Inflammatory macrophage treated with lipopolysaccharide for 1 hour (primary cell): Measurements from ENCODE around the gene SLC4A11.

Experiments used
- DNase-seq, 2 donors: peaks; one replicate each; pipeline ENCODE4 v3.0.0-alpha.2; 2020 to 2022

Gene SLC4A11

DNA sequence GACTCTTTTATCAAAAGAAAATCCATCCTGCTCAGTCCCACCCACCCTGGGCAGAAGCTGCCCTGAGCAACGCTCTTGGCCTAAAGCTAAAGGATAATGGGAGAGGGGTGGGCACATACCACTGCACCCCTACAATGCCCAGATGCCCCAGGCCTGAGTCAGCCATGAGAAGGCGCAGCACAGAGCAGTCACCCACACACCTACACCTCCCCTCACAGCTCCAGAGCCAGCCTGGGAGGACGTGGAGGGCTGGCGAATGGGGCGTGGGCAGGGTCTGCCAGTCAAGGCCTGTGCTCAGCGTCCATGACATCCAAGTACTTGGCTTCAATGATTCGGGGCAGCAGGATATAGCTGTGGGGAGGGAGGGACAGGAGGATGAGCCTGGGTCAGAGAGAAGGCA is 11.5 kb downstream of the SLC4A11 start:
- no peak for DNase-seq

DNA sequence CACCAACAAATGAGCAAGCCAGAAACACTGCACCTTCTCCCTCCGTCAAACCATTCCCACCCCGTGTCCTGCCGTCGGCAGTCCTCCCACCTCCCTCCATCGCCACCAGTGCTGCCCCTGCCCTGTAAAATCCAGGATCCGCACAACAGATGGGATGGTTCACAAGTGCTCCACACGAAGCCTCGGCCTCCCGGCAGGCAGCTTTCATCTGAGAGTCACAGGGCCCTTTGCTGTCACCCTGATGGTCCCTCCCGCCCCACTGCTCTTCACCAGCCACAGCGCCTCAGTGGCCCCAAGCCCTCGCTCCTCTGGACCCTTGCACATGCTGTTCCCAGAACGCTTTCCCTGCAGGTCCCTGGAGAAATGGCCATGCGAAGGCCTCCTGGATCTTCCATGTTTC is 12.1 kb downstream of the SLC4A11 start:
- DNase-seq = no peak

DNA sequence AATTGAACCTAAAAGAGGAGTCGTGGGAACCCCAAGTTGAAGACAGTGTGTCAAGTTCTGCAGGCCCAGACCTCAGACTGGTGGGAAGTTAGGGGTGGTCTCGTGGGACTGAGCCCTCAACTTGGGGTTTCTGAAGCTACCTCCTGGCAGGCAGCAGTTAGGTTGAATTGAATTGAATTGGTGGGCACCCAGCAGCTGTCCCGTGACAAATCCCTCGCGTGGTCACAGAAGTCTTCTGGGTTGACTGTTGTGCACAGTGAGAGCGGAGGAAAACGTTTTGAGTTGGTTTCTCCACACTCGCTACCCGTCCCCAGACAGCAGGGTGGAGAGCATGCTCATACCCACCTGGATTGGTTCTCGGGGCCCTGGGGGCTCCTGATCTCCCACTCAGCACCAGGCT is 12.9 kb downstream of the SLC4A11 start:
- DNase-seq = no peak

- no peak for DNase-seq
Observed at GRCh38 chr20:3224681-3225421, 14.1 kb downstream of the SLC4A11 start.

DNA sequence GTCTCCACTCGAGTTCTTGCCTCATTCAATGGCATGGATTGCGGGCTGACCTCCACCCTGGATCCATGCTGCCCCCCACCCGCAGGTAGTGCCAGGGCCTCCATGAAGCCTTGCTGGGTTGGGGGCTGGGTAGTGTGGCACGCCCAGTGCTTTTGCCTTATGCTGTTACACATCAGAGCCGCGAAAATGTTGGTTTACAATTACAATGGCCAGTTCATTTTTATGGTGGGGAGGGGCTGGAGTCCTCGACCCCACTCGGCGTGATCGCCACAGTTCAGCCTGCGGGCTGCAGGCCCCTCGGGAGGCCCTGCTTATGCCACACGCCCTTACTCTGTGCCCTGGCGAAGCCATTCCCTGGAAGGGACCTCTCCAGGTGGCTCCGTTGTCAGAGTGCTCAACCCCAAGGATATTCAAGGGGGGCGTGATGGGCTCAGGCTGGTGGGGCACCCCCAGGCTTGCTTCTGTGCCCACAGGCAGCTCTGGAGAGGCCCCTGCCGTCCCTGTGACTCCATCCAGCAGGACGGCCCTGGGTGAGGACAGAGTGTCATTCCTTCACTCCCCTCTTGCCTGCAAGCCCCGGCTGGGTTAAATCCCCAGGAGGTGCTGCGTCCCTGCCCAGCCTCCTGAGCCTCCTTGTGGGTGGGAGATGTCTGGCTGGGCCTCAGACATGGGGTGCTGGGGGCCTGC is 14.9 kb downstream of the SLC4A11 start:
- DNase-seq = no peak

- no peak for DNase-seq
Observed at GRCh38 chr20:3223651-3223993, 15.4 kb downstream of the SLC4A11 start.

- DNase-seq = no peak
Observed at GRCh38 chr20:3222635-3223600, 16.1 kb downstream of the SLC4A11 start.

- DNase-seq = no peak
Observed at GRCh38 chr20:3221398-3222226, 17.4 kb downstream of the SLC4A11 start.

- DNase-seq = peak; percentile 39 to 66
Observed at GRCh38 chr20:3218307-3218988, 20.5 kb downstream of the SLC4A11 start.

- DNase-seq = peak in 1 of 2 donors; percentile 30
Observed at GRCh38 chr20:3215359-3215917, 23.6 kb downstream of the SLC4A11 start.

DNA sequence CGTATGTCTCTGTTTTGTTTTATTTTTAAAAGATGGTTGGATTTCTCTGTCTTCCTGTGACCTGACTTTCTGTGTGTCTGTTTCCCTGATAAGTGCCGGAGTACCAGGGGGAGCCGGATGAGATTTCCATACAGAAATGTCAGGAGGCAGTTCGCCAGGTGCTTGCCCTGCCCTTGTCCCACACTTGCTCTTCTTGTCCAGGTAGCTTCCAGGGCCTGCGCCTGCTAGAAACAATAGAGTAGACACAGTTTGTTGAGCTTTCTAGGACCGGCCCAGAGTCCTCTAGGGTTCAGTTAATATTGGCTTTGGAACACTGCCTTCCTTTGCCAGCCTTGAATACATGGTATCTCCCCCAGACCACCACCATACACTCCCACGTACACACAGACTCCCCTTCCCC is 25.8 kb downstream of the SLC4A11 start:
- no peak for DNase-seq

DNA sequence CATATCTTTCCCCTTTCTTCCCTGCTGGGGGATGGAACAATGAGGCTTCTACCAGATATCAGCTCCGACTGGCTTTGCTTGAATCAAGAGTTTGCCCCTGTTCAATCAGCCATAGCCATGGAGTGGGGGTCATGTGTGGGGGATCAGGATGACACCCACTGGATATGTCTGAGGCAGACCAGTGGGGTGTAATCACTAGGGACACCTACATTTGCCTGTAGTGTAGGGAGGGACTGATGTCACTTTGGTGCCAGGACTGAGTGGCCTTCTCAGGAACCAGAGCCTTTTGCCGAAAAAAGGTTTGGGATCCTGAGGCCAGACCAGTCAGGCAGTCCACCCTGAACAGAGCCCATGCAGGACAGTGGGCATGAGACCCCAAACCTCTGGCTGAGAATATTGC is 28.6 kb downstream of the SLC4A11 start:
- no peak for DNase-seq

DNA sequence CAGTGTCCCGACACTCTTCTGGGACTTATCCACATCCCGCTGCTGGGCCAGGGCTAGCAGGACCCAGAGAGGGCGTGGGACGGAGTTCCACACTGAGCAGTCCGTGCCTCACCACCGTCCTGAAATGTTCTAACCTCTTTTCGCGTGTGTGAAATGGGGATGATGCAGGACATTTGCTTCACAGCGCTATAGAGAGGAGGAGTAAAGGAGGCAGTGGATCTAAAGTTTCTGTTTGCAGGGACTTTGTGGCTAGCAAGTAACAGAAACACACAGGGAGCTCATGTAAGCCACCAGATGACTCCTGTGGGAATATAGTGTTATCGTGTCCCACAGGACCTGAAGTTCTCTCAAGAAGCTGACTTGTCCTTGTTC is 29.1 kb downstream of the SLC4A11 start:
- peak; percentile 37 to 47 for DNase-seq

GRCh38 chr20:3209257-3209945 is 29.6 kb downstream of the SLC4A11 start, which contains the start of gene ITPA:
Gene ITPA (plus strand): TSS chr20:3209498. CDS start chr20:3209552, 54 bp downstream.
- peak; percentile 53 to 63 for DNase-seq

DNA sequence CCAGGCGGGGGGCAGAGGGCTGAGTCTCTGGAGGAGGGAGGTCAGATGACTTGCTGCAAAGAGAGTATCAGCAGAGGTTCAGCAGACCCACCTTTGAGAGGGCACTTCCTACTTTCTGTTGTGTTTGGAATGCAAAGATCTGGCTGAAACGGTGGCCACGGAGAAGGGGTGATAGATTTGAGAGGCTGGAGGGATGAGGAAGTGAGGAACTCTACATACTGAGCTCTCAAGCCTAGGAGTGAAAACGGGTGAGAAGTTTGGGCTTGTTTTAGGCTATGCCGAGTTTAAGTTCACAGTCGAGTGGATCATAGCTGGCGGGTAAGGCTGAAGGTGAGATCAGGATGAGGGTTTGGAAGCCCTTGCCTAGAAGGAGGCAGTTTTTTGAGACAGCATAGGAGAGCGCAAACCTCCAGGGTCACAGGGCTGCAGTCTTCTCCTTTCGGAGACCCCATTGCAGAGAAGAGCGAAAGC is 30.2 kb downstream of the SLC4A11 start:
- DNase-seq = peak in 1 of 2 donors; percentile 30

DNA sequence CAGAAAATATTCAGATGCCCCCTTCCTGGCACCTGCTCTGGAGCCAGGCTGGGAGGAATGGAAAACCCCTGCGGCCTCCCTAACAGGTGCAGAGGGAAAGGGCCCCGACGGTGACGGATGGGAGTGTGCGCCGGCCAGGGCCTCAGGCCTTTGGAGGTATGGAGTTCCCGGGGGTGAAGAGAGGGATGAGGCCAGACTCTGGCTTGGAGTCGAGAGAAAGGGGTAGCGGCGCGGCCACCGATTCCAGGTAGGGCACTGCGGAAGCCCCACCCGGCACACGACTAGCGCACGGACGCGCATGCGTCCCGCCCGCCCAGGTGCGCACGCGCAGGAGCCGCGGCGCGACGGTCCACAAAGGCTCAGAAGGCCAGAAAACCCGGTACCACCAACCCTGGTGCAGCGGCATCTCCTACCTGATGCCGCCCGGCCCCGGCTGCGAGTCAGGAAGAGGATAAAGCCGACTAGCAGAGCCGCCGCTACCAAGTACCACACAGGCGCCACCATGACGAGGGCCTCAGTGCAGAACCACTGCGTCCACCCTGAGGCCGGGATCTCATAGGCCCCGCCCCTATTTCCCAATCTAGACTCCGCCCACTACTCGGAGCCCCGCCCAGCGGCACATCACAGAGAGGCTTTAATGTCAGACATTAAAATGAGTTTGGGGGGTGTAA is 34.7 kb downstream of the SLC4A11 start, which contains the start of gene DDRGK1:
TSS of gene DDRGK1 (minus strand) at position 559 of the 671 bp plus-strand sequence. CDS start at position 504, 55 bp downstream.
- peak; percentile 75 to 99 for DNase-seq

DNA sequence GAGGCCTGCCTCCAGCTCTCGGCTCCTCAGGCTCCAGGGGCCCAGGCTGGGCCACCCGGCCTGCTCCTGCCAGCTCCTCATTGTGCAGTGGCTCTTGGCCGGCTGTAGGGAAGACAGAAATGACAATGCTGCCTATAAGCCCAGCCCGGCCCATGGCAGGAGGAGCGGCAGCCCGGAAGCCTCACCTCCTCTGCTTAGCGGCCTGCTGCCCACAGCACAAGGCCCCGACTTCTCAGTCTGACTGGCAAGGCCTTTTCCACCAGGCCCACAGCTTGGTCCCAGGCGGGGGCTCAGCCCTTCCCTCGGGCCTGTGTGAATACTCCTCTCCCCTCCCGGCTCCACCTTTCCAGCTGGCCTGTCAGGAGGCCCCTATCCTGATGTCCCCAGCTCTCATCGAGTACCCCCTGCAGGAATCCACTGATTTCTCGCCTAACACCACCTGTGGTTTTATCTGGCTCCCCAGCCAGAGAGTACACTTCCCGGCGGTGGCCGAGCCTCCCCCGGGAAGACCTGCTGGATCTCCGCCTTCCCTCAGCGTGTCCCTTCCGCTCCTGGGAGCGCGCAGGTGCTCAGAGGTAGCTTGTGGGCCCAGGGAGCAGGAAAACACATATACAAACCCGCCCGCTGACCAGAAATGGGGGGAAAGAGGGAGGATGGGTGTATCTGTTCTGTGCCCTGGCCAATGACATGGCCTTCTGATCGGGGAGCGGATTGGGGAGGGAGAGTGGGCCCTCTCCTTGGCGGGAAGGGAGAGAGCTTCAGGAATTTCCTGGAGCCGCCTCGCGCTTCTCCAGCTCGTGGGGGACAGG is 35.5 kb downstream of the SLC4A11 start:
- no peak for DNase-seq

- DNase-seq = no peak
Observed at GRCh38 chr20:3202965-3203314, 36.0 kb downstream of the SLC4A11 start.
